SKM-1 treated with dmso at 0.1 percent for 144 hours (cell line): ENCODE data around the gene MCMBP.
"Not testable (repeated sequence)": the region's sequence is repeated elsewhere in the genome, so short reads cannot be mapped to it uniquely, and the experiment has no call there.

Experiments used
- DNase-seq: peaks from one replicate; lab custom pipeline; 2025; ENCODE audit not compliant: unreplicated experiment; lab: John Stamatoyannopoulos, UW

Gene MCMBP

GRCh38 chr10:119878524-119878923 lies 5.9 kb upstream of the MCMBP start:
- DNase-seq: no peak

- DNase-seq: peak; percentile 81
These were observed 428 bp upstream of the MCMBP start for GRCh38 chr10:119872860-119873681.

GRCh38 chr10:119871881-119872609 lies 598 bp downstream of the MCMBP start:
- peak; percentile 80 for DNase-seq

- DNase-seq: not testable (repeated sequence)
These were observed 3.2 kb downstream of the MCMBP start for GRCh38 chr10:119869398-119869797.

- no peak for DNase-seq
These were observed 5.3 kb downstream of the MCMBP start for GRCh38 chr10:119867317-119867716.

GRCh38 chr10:119865699-119866240 lies 6.9 kb downstream of the MCMBP start:
- no peak for DNase-seq

GRCh38 chr10:119863951-119864565 lies 8.6 kb downstream of the MCMBP start:
- DNase-seq: peak; percentile 7

GRCh38 chr10:119862524-119862923 lies 10.1 kb downstream of the MCMBP start:
- DNase-seq: no peak

GRCh38 chr10:119860866-119861607 lies 11.6 kb downstream of the MCMBP start:
- DNase-seq: no peak

GRCh38 chr10:119859420-119860258 lies 13.0 kb downstream of the MCMBP start:
- DNase-seq: peak; percentile 19

- no peak for DNase-seq
These were observed 14.6 kb downstream of the MCMBP start for GRCh38 chr10:119858063-119858462.

GRCh38 chr10:119853574-119853973 lies 19.1 kb downstream of the MCMBP start:
- DNase-seq: no peak

- no peak for DNase-seq
These were observed 19.8 kb downstream of the MCMBP start for GRCh38 chr10:119852822-119853221.

GRCh38 chr10:119852277-119852676 lies 20.4 kb downstream of the MCMBP start:
- DNase-seq: no peak

GRCh38 chr10:119849944-119850343 lies 22.7 kb downstream of the MCMBP start:
- DNase-seq: no peak

- DNase-seq: no peak
These were observed 23.4 kb downstream of the MCMBP start for GRCh38 chr10:119849031-119849789.

- no peak for DNase-seq
These were observed 27.0 kb downstream of the MCMBP start for GRCh38 chr10:119845656-119846055.

- no peak for DNase-seq
These were observed 38.5 kb downstream of the MCMBP start for GRCh38 chr10:119834188-119834587.

GRCh38 chr10:119832951-119833350 lies 39.7 kb downstream of the MCMBP start:
- DNase-seq: no peak
